Measurements from ENCODE around the gene SRGAP2C.
"Not testable (repeated sequence)": the region's sequence is repeated elsewhere in the genome, so short reads cannot be mapped to it uniquely, and the experiment has no call there.

The SRGAP2C gene

GRCh38 chr1:121384754-121385153 lies 200.0 kb downstream of the SRGAP2C start:
- DNase-seq (ENCODE audit: low read depth) = not testable (repeated sequence)

- DNase-seq (ENCODE audit: low read depth) = not testable (repeated sequence)
Measured at GRCh38 chr1:121385162-121385561, 200.4 kb downstream of the SRGAP2C start.

GRCh38 chr1:121385563-121386288 lies 201.0 kb downstream of the SRGAP2C start:
- DNase-seq (ENCODE audit: low read depth) = not testable (repeated sequence)

GRCh38 chr1:121386319-121386948 lies 201.7 kb downstream of the SRGAP2C start:
- DNase-seq (ENCODE audit: low read depth) = not testable (repeated sequence)

GRCh38 chr1:121389895-121390560 lies 205.3 kb downstream of the SRGAP2C start:
- DNase-seq (ENCODE audit: low read depth) = not testable (repeated sequence)

- DNase-seq (ENCODE audit: low read depth) = not testable (repeated sequence)
Measured at GRCh38 chr1:121392130-121392529, 207.4 kb downstream of the SRGAP2C start.

GRCh38 chr1:121395718-121396201 lies 211.0 kb downstream of the SRGAP2C start:
- DNase-seq (ENCODE audit: low read depth) = peak; percentile 69

GRCh38 chr1:121396335-121397081 lies 211.7 kb downstream of the SRGAP2C start:
- DNase-seq (ENCODE audit: low read depth) = not testable (repeated sequence)

- DNase-seq (ENCODE audit: low read depth) = not testable (repeated sequence)
Measured at GRCh38 chr1:121397101-121397500, 212.3 kb downstream of the SRGAP2C start.

GRCh38 chr1:121399193-121399592 lies 214.4 kb downstream of the SRGAP2C start:
- not testable (repeated sequence) for DNase-seq (ENCODE audit: low read depth)

GRCh38 chr1:121400108-121400507 lies 215.3 kb downstream of the SRGAP2C start:
- not testable (repeated sequence) for DNase-seq (ENCODE audit: low read depth)

GRCh38 chr1:121400541-121401310 lies 216.0 kb downstream of the SRGAP2C start:
- not testable (repeated sequence) for DNase-seq (ENCODE audit: low read depth)

- not testable (repeated sequence) for DNase-seq (ENCODE audit: low read depth)
Measured at GRCh38 chr1:121401375-121401955, 216.7 kb downstream of the SRGAP2C start.

- not testable (repeated sequence) for DNase-seq (ENCODE audit: low read depth)
Measured at GRCh38 chr1:121403254-121403653, 218.5 kb downstream of the SRGAP2C start.

GRCh38 chr1:121408354-121408753 lies 223.6 kb downstream of the SRGAP2C start:
- DNase-seq (ENCODE audit: low read depth) = no peak

GRCh38 chr1:121413821-121414220 lies 229.0 kb downstream of the SRGAP2C start:
- DNase-seq (ENCODE audit: low read depth) = no peak

- no peak for DNase-seq (ENCODE audit: low read depth)
Measured at GRCh38 chr1:121414905-121415304, 230.1 kb downstream of the SRGAP2C start.

- DNase-seq (ENCODE audit: low read depth) = peak; percentile 53
Measured at GRCh38 chr1:121417325-121417923, 232.6 kb downstream of the SRGAP2C start.

- DNase-seq (ENCODE audit: low read depth) = no peak
Measured at GRCh38 chr1:121418369-121419049, 233.7 kb downstream of the SRGAP2C start.

Measured in ELR (cell line).